HG03280 (cell line): ENCODE results near the gene SYT17.
"Not testable (repeated sequence)": the region's sequence is repeated elsewhere in the genome, so short reads cannot be mapped to it uniquely, and the experiment has no call there.

Experiments used
- ATAC-seq: cut with Tn5 transposase; IDR thresholded peaks from one replicate; pipeline ENCODE4 v1.9.1; 2021; ENCODE audit warnings: mild to moderate bottlenecking, moderate library complexity; ENCODE audit not compliant: unreplicated experiment

The SYT17 gene

GRCh38 chr16:19172098-19172780 is 4.2 kb downstream of the SYT17 start:
- no peak for ATAC-seq

DNA sequence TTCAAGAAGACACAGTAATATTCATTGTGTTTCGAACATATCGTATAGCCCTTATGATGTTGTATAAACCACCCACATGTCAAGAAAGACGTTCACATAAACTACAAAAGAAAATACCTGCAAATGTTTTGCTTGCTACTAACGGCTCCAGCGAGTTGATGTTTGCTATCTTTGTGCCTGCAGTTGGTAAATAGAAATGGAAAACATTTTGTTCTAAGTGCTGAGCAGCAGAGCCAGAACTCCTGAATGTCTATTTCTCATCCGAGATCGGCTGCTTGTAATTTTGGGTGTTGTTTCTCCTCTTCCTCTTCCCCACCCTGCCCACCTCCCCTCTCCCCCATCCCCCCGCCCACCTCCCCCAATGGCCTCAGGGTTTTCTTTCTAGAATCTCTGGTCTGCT is 5.0 kb downstream of the SYT17 start:
- no peak for ATAC-seq

- no peak for ATAC-seq
Observed at GRCh38 chr16:19173649-19174383, 5.8 kb downstream of the SYT17 start.

DNA sequence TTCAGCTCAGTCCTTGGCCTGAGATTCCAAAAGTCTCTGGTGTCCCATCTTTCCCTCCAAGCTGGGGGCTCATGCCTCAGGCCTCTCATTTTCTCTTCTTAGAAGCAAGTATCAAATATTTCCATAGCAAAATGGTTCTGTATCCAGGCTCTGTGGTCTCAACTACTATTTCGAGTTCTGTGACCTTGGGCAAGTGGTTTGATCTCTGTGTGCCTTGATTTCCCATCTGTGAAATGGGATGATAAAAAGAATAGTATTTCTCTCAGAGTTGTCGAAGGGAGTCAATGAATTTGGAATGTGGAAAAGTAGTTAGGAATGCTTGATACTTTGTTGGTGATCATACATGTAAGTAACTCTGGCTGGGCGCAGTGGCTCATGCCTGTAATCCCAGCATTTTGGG is 6.4 kb downstream of the SYT17 start:
- no peak for ATAC-seq

GRCh38 chr16:19175492-19176262 is 7.6 kb downstream of the SYT17 start:
- ATAC-seq = no peak

- ATAC-seq = no peak
Observed at GRCh38 chr16:19177111-19177739, 9.2 kb downstream of the SYT17 start.

DNA sequence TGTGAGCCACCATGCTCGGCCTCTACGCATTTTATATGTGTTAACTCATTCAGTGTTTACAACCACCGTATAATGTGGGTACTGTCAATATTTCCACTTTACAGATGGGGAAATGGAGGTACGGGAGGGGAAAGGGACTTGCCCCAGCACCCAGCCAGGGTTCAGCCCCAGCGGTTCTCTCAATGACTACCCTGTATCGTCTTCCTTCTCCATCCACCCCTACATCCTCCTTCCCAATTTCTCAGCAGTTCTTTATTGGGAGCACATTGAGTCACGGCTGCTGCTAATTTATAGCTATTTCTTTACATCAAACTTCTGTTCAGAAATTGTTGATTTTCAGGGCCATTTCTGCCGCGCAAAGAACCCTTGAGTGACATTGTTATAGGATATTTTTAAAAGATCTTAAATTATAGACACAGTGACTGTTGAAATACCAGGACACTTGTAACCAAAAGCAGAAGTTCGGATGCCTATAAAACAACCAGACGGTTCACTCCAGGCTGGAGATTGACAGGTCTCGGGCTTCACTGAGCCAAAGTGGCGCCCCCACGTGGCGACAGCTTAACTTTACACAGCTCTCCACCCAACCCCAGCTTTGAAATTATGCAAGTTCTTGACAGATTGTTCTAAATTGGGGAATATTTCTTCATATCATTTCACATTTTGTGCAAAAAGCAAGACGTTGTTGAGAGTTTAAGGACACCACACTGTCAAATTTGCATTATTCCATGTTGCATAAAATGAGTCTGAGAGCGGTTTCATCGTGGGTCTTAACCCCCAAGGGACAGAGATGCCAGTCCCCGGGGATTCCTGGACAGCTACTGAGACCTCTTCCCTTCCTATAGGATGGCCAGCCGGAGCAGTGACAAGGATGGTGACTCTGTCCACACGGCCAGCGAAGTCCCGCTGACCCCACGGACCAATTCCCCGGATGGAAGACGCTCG is 11.8 kb downstream of the SYT17 start:
- no peak for ATAC-seq

DNA sequence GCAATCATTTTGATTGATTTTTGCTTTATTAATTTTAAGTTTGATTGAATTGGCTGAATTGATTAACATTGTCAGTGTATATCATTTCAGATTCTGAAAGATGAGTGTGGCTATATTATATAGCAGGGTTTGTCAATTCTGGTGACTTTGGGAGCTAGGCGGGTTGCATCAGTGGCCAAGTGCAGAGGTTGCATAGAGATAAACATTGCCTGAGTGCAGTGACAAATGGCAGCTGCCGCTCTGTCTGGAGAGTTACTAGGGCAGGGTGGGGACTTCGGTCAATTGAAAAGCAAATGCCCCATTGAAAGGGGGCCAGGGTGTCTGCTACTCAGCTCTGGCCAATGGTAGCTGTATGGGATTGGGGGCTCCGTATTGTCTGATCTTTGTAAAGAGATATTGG is 12.7 kb downstream of the SYT17 start:
- ATAC-seq = no peak

DNA sequence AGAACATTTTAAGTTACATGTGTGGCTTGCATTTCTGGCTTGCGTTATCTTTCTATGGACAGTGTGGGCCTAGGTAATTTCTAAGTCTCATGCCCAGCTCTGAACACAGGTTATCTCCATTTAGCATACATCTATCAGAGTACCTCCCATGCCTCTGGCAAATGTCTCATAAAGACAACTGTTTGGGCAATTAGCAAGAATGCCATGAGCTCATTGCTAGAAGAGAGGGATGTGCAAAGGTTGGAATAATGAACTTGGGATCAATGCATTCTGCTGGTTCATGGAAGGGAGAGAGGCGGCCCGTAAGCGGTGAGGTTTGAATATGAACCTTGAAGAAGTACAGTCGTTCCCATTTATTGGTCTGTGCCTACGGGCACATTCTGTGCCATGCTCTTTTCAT is 14.4 kb downstream of the SYT17 start:
- ATAC-seq = no peak

GRCh38 chr16:19183187-19183586 is 15.1 kb downstream of the SYT17 start:
- ATAC-seq = no peak

DNA sequence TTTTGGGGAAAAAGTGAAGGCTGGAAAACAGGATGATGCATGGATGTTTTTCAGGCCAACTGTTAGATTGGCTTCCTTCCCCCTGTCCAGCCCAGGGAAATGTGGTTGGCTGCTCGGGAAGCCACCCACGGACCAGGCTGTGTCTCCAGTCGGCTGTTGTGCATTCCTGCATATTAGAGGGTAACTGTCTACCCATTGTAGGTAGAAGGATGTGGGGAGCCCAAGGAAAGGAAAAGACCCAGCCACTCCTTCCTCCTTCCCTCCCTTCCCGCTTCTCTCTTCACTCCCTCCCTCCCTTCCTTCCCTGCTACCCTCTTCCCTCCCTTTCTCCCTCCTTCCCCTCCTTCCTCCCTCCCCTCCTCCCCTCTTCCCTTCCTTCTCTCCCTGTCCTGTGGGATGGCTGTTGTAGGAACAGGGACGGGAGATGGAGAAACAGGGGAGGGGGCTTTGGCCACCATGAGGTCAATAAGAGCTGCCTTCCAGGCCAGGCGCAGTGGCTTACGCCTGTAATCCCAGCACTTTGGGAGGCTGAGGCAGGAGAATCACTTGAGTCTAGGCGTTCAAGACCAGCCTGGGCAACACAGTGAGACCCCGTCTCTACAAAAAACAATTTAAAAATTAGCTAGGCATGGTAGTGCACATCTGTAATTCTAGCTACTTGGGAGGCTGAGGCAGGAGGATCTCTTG is 16.9 kb downstream of the SYT17 start:
- ATAC-seq = no peak

GRCh38 chr16:19185510-19185851 is 17.4 kb downstream of the SYT17 start:
- no peak for ATAC-seq

DNA sequence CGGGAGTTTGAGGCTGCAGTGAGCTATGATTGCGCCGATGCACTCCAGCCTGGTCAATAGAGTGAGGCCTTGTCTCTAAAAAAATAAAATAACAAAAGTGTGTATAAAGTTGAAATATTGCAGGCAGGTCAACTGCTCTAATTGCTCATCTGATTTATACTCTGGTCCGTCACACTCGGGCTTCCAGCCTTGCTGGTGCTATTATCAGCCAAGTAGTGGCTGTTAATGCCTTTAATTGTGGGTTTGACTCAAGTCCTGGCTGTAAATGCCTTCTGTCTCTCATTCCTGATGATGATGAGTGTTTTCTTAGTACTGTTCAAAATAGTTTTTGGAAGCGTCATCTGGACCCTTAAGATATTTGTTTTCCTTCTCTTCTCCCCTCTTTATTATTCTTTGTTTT is 18.4 kb downstream of the SYT17 start:
- ATAC-seq = no peak

GRCh38 chr16:19187961-19188360 is 19.9 kb downstream of the SYT17 start:
- ATAC-seq = not testable (repeated sequence)

GRCh38 chr16:19188406-19188805 is 20.4 kb downstream of the SYT17 start:
- ATAC-seq = no peak

GRCh38 chr16:19192865-19193264 is 24.8 kb downstream of the SYT17 start:
- no peak for ATAC-seq

DNA sequence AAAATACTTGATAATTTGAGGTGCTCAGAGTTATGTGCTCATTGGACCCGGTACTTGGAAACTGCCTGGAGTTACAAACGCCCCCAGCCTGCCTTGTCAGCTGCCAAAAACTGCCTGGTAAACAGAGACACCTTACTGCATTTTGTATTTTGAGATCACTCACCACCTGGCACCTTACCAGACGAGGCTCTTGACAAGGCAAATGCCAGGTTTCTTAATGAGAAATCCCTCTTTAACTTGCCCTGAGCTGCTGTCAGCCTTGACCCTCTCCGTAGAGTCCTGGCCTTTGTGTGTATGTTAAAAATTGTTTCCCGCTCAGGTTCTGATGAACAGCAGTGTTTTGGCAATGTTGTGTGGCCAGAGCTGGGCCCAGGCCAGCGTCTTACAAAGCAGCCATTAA is 28.8 kb downstream of the SYT17 start:
- ATAC-seq = no peak

GRCh38 chr16:19203374-19203966 is 35.4 kb downstream of the SYT17 start:
- ATAC-seq = no peak

- ATAC-seq = peak; percentile 68
Observed at GRCh38 chr16:19210280-19210924, 42.4 kb downstream of the SYT17 start.
